HEK293T (cell line): ENCODE results near the gene SVIL.

ENCODE experiments used
- CTBP1 ChIP-seq: fragments of 450-650 bp; IDR thresholded peaks from 2 replicates; pipeline ENCODE4 v1.6.1; 2016; ENCODE audit warnings: borderline replicate concordance
- FOXA1 ChIP-seq: fragments of 450-650 bp; IDR thresholded peaks from 2 replicates; pipeline ENCODE4 v1.6.1; 2016; ENCODE audit warnings: mild to moderate bottlenecking
- FOXM1 ChIP-seq: fragments of 450-650 bp; IDR thresholded peaks from 2 replicates; pipeline ENCODE4 v1.6.1; 2017; ENCODE audit warnings: mild to moderate bottlenecking, borderline replicate concordance
- SUZ12 ChIP-seq: fragments of 450-650 bp; IDR thresholded peaks from 2 replicates; pipeline ENCODE4 v1.6.1; 2016; ENCODE audit warnings: mild to moderate bottlenecking
- ZNF384 ChIP-seq: fragments of 450-650 bp; IDR thresholded peaks from 2 replicates; pipeline ENCODE4 v1.6.1; 2016
- TF ChIP-seq, protein P1 (sequence below): fragments of 450-650 bp; IDR thresholded peaks from 2 replicates; pipeline ENCODE4 v1.6.1; 2016

DNA sequence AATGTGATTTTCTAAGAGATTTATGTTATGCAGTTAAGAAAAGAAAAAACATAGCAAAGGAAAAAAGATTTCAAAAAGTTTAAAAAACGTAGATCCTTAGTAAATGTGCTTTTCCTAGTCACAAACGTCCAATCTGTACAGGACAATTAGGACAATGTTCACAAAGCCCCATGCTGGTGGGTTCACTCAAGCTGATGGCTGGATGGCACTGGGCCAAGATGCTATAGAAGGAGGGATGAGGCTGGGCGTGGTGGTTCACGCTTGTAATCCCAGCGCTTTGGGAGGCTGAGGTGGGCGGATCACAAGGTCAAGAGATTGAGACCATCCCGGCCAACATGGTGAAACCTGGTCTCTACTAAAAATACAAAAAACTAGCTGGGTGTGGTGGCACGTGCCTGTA lies 22.1 kb downstream of the SVIL start:
- no peak for TF ChIP-seq CTBP1
- TF ChIP-seq FOXA1 = no peak
- no peak for TF ChIP-seq SUZ12
- TF ChIP-seq, protein P1, sequence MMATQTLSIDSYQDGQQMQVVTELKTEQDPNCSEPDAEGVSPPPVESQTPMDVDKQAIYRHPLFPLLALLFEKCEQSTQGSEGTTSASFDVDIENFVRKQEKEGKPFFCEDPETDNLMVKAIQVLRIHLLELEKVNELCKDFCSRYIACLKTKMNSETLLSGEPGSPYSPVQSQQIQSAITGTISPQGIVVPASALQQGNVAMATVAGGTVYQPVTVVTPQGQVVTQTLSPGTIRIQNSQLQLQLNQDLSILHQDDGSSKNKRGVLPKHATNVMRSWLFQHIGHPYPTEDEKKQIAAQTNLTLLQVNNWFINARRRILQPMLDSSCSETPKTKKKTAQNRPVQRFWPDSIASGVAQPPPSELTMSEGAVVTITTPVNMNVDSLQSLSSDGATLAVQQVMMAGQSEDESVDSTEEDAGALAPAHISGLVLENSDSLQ = no peak
- TF ChIP-seq ZNF384 = no peak
- TF ChIP-seq FOXM1 = no peak
